ENCODE data around the gene SPECC1.
"Not testable (repeated sequence)": the region's sequence is repeated elsewhere in the genome, so short reads cannot be mapped to it uniquely, and the experiment has no call there.

SPECC1 gene

DNA sequence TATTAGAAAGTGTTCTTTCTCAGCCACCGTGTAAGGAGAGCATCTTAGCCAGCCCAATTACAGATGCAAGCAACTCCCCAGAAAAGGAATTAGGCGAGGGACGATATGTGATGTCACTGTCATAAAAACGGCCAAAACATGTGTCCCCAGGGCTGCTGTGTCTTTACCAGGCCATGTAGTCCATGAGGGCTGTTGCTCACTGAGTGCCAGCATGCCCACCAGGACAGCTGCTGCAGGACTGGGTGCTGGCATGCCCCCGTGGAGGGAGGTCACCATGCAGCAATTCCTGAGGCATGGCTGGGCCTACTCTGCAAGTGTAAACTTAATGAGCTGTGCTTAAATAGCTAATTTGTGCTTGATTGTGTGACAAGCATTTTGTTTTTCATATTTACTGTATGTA lies 301.3 kb downstream of the SPECC1 start:
- Histone ChIP-seq H3K9me3 (ENCODE audit: control insufficient read depth in 2 of 2, low read length in 2 of 2) (peaks cover 0 to 4% of the 10 kb centered on the region in 2 donors), H3K4me1 (ENCODE audit: control insufficient read depth in 2 of 2, insufficient read depth in 2 of 2, low read length in 2 of 2) (no peaks in the 10 kb centered on the region), H3K9ac (ENCODE audit: low read depth in 1 of 2, low read length in 2 of 2) (no peak overlapping the region), H3K4me3 (ENCODE audit: low read length in 2 of 2) (no peak overlapping the region), H3K27ac (ENCODE audit: low read depth in 2 of 2, low read length in 2 of 2) (no peak overlapping the region), H3K36me3 (ENCODE audit: control insufficient read depth in 2 of 2, insufficient read depth in 2 of 2, low read length in 2 of 2) (peaks cover 12 to 21% of the 10 kb centered on the region in 2 donors), H3K27me3 (ENCODE audit: control insufficient read depth in 2 of 2, insufficient read depth in 2 of 2, low read length in 2 of 2) (no peaks in the 10 kb centered on the region)

DNA sequence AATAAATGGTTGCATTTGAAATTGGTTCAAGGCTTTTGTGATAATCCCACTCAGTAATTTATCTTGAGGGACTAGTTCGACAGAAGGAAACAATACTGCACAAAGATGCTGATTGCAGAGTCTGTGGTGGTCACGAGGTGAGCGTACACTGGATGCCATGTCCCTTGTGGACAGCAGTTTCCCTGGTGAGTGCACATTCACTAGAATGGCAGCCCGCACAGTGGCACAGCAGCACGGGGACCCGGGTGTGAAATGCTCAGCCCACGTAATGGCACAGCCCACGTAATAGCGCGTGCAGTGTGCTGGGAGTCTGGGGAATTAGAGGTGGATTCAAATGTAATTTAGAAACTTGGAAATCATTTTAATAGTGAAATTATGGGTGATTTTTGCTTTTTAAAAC lies 304.1 kb downstream of the SPECC1 start:
- Histone ChIP-seq H3K9me3 (ENCODE audit: control insufficient read depth in 2 of 2, low read length in 2 of 2) (no peaks in the 10 kb centered on the region), H3K4me1 (ENCODE audit: control insufficient read depth in 2 of 2, insufficient read depth in 2 of 2, low read length in 2 of 2) (no peaks in the 10 kb centered on the region), H3K36me3 (ENCODE audit: control insufficient read depth in 2 of 2, insufficient read depth in 2 of 2, low read length in 2 of 2) (peaks cover 5 to 11% of the 10 kb centered on the region in 2 donors), H3K27ac (ENCODE audit: low read depth in 2 of 2, low read length in 2 of 2) (no peak overlapping the region), H3K4me3 (ENCODE audit: low read length in 2 of 2) (no peak overlapping the region), H3K9ac (ENCODE audit: low read depth in 1 of 2, low read length in 2 of 2) (no peak overlapping the region), H3K27me3 (ENCODE audit: control insufficient read depth in 2 of 2, insufficient read depth in 2 of 2, low read length in 2 of 2) (no peaks in the 10 kb centered on the region)

DNA sequence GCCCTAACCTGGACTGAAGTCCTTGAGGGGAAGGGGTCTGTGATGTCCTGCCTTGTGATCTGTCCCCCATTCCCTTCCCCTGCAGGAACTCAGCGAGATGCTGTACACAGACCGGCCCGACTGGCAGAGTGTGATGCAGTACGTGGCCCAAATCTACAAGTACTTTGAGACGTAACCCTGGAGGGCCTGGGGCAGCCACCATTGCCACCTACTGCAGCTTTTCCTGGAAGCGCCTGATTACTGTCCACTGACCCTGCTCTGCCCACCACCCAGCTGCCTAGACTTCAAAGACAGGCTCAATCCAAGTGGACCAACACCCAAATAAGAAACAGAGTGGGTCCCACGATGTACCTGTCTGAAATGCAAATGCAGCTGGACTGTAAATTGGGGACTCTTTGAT lies 304.7 kb downstream of the SPECC1 start:
- Histone ChIP-seq H3K4me1 (ENCODE audit: control insufficient read depth in 2 of 2, insufficient read depth in 2 of 2, low read length in 2 of 2) (no peaks in the 10 kb centered on the region), H3K4me3 (ENCODE audit: low read length in 2 of 2) (no peak overlapping the region)

DNA sequence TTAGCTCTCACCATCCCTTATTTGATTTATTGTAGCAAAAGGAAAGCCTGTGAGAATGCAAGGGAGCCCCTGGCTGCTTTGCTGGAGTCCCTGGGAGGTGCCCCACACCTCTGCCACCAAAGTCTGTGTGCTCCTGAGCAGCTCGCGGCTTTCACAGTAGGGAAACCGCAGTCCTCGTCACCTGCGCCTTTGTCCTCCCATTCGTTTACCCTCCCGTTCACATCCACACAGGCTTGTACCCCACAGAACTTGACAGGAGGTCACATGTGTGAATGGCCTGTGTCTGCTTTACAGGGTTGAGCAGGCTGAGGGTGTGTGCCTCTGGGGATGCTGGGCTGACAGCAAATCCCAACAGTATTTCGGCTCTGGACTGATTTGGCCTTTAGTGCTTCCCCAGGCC lies 305.7 kb downstream of the SPECC1 start:
- Histone ChIP-seq H3K27me3 (ENCODE audit: control insufficient read depth in 2 of 2, insufficient read depth in 2 of 2, low read length in 2 of 2) (no peaks in the 10 kb centered on the region), H3K4me3 (ENCODE audit: low read length in 2 of 2) (no peak overlapping the region), H3K27ac (ENCODE audit: low read depth in 2 of 2, low read length in 2 of 2) (no peak overlapping the region), H3K9me3 (ENCODE audit: control insufficient read depth in 2 of 2, low read length in 2 of 2) (no peaks in the 10 kb centered on the region), H3K9ac (ENCODE audit: low read depth in 1 of 2, low read length in 2 of 2) (no peak overlapping the region), H3K36me3 (ENCODE audit: control insufficient read depth in 2 of 2, insufficient read depth in 2 of 2, low read length in 2 of 2) (peaks cover 5 to 9% of the 10 kb centered on the region in 2 donors), H3K4me1 (ENCODE audit: control insufficient read depth in 2 of 2, insufficient read depth in 2 of 2, low read length in 2 of 2) (no peaks in the 10 kb centered on the region)

More for the DNA sequence above, 304.7 kb downstream of the SPECC1 start:
- Histone ChIP-seq H3K36me3 (ENCODE audit: control insufficient read depth in 2 of 2, insufficient read depth in 2 of 2, low read length in 2 of 2) (peaks cover 5 to 11% of the 10 kb centered on the region in 2 donors), H3K27me3 (ENCODE audit: control insufficient read depth in 2 of 2, insufficient read depth in 2 of 2, low read length in 2 of 2) (no peaks in the 10 kb centered on the region), H3K9ac (ENCODE audit: low read depth in 1 of 2, low read length in 2 of 2) (no peak overlapping the region), H3K9me3 (ENCODE audit: control insufficient read depth in 2 of 2, low read length in 2 of 2) (no peaks in the 10 kb centered on the region), H3K27ac (ENCODE audit: low read depth in 2 of 2, low read length in 2 of 2) (no peak overlapping the region)

DNA sequence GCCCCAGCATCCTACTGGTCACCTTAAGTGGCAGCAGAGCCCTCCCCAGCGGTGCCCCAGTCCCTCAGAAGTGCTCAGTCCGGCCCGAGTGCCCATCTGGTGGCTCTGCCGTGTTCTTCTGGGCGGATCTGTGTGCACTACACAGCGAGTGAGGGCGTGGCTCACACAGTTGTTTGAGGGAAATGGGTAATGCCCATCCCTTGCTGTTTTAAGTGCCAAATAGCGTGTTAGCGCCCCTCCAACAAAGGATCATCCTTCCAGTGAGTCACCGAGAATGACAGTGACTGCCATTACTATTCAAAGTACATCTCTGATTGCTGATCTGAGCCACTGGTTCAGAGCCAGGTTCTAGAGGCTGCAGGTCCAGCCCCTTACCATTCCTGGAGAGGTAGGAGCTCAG lies 306.2 kb downstream of the SPECC1 start:
- Histone ChIP-seq H3K36me3 (ENCODE audit: control insufficient read depth in 2 of 2, insufficient read depth in 2 of 2, low read length in 2 of 2) (peaks cover 5 to 8% of the 10 kb centered on the region in 2 donors), H3K27ac (ENCODE audit: low read depth in 2 of 2, low read length in 2 of 2) (no peak overlapping the region), H3K27me3 (ENCODE audit: control insufficient read depth in 2 of 2, insufficient read depth in 2 of 2, low read length in 2 of 2) (no peaks in the 10 kb centered on the region), H3K9ac (ENCODE audit: low read depth in 1 of 2, low read length in 2 of 2) (no peak overlapping the region), H3K9me3 (ENCODE audit: control insufficient read depth in 2 of 2, low read length in 2 of 2) (no peaks in the 10 kb centered on the region), H3K4me1 (ENCODE audit: control insufficient read depth in 2 of 2, insufficient read depth in 2 of 2, low read length in 2 of 2) (no peaks in the 10 kb centered on the region), H3K4me3 (ENCODE audit: low read length in 2 of 2) (no peak overlapping the region)

DNA sequence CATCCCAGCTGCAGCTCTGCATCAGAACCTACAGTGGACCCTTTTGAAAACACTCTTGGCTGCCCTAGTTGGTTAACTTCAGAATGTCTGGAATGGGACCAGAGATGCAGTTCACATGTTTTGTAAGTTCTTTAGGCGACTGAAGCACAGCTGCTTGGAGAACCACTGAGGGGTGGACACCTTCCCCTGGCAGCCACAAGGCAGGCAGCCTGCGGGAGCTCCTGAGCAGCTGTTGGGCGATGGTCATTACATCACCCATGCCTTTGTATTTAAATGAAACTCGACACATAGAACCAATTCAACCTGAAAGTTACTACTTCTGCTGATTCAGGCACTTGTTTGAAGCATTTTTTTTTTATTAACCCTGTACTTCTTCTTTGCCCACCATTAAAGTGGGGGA lies 306.7 kb downstream of the SPECC1 start:
- Histone ChIP-seq H3K4me3 (ENCODE audit: low read length in 2 of 2) (no peak overlapping the region), H3K9me3 (ENCODE audit: control insufficient read depth in 2 of 2, low read length in 2 of 2) (no peaks in the 10 kb centered on the region), H3K4me1 (ENCODE audit: control insufficient read depth in 2 of 2, insufficient read depth in 2 of 2, low read length in 2 of 2) (no peaks in the 10 kb centered on the region), H3K27me3 (ENCODE audit: control insufficient read depth in 2 of 2, insufficient read depth in 2 of 2, low read length in 2 of 2) (no peaks in the 10 kb centered on the region), H3K36me3 (ENCODE audit: control insufficient read depth in 2 of 2, insufficient read depth in 2 of 2, low read length in 2 of 2) (peaks cover 5 to 7% of the 10 kb centered on the region in 2 donors), H3K9ac (ENCODE audit: low read depth in 1 of 2, low read length in 2 of 2) (no peak overlapping the region), H3K27ac (ENCODE audit: low read depth in 2 of 2, low read length in 2 of 2) (no peak overlapping the region)

- H3K4me3 ChIP-seq (ENCODE audit: low read length in 2 of 2): peak overlapping the region in 1 of 2 donors; percentile 16
- H3K27me3 ChIP-seq (ENCODE audit: control insufficient read depth in 2 of 2, insufficient read depth in 2 of 2, low read length in 2 of 2); H3K27ac ChIP-seq (ENCODE audit: low read depth in 2 of 2, low read length in 2 of 2); H3K9me3 ChIP-seq (ENCODE audit: control insufficient read depth in 2 of 2, low read length in 2 of 2); H3K9ac ChIP-seq (ENCODE audit: low read depth in 1 of 2, low read length in 2 of 2); H3K36me3 ChIP-seq (ENCODE audit: control insufficient read depth in 2 of 2, insufficient read depth in 2 of 2, low read length in 2 of 2); H3K4me1 ChIP-seq (ENCODE audit: control insufficient read depth in 2 of 2, insufficient read depth in 2 of 2, low read length in 2 of 2): not testable (repeated sequence)
These were observed 311.5 kb downstream of the SPECC1 start for GRCh38 chr17:20320535-20321229.

DNA sequence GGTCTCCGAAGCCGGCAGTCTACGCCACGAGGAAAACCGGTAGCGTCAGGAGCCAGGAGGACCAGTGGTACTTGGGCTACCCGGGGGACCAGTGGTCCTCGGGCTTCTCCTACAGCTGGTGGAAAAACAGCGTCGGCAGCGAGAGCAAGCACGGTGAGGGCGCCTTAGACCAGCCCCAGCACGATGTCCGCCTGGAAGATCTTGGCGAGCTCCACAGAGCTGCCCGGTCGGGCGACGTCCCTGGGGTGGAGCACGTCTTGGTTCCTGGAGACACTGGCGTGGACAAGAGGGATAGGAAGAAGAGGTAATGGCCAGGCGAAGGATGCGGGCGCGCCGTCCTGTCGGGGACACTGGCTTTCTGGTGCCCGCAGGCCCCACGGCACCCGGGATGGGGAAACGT lies 312.2 kb downstream of the SPECC1 start:
- not testable (repeated sequence) for H3K36me3 ChIP-seq (ENCODE audit: control insufficient read depth in 2 of 2, insufficient read depth in 2 of 2, low read length in 2 of 2); H3K9ac ChIP-seq (ENCODE audit: low read depth in 1 of 2, low read length in 2 of 2); H3K4me1 ChIP-seq (ENCODE audit: control insufficient read depth in 2 of 2, insufficient read depth in 2 of 2, low read length in 2 of 2); H3K27ac ChIP-seq (ENCODE audit: low read depth in 2 of 2, low read length in 2 of 2); H3K4me3 ChIP-seq (ENCODE audit: low read length in 2 of 2); H3K27me3 ChIP-seq (ENCODE audit: control insufficient read depth in 2 of 2, insufficient read depth in 2 of 2, low read length in 2 of 2); H3K9me3 ChIP-seq (ENCODE audit: control insufficient read depth in 2 of 2, low read length in 2 of 2)

- H3K4me3 ChIP-seq (ENCODE audit: low read length in 2 of 2); H3K27me3 ChIP-seq (ENCODE audit: control insufficient read depth in 2 of 2, insufficient read depth in 2 of 2, low read length in 2 of 2); H3K9me3 ChIP-seq (ENCODE audit: control insufficient read depth in 2 of 2, low read length in 2 of 2); H3K36me3 ChIP-seq (ENCODE audit: control insufficient read depth in 2 of 2, insufficient read depth in 2 of 2, low read length in 2 of 2); H3K9ac ChIP-seq (ENCODE audit: low read depth in 1 of 2, low read length in 2 of 2); H3K27ac ChIP-seq (ENCODE audit: low read depth in 2 of 2, low read length in 2 of 2); H3K4me1 ChIP-seq (ENCODE audit: control insufficient read depth in 2 of 2, insufficient read depth in 2 of 2, low read length in 2 of 2): not testable (repeated sequence)
These were observed 318.6 kb downstream of the SPECC1 start for GRCh38 chr17:20327739-20328138.

DNA sequence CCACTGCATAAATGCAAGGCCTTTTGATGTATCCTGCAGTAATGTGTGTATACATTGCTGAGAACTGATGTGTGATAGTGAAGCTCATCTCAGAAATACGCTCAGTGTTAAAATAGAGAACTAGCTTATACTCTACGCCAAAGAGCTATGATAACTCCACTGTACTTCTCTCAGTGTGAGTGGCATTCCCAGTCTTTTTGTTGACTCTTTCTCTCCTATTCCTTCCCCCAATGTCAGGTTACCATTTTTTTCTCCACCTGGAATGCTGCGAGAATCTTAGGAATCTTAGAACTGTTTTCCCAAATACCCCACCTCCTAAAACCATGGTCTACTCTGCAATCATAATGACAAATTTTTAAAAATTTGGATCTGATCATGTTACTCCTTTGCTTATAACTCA lies 342.2 kb downstream of the SPECC1 start:
- not testable (repeated sequence) for H3K4me3 ChIP-seq (ENCODE audit: low read length in 2 of 2); H3K9ac ChIP-seq (ENCODE audit: low read depth in 1 of 2, low read length in 2 of 2); H3K9me3 ChIP-seq (ENCODE audit: control insufficient read depth in 2 of 2, low read length in 2 of 2); H3K27ac ChIP-seq (ENCODE audit: low read depth in 2 of 2, low read length in 2 of 2); H3K36me3 ChIP-seq (ENCODE audit: control insufficient read depth in 2 of 2, insufficient read depth in 2 of 2, low read length in 2 of 2); H3K27me3 ChIP-seq (ENCODE audit: control insufficient read depth in 2 of 2, insufficient read depth in 2 of 2, low read length in 2 of 2); H3K4me1 ChIP-seq (ENCODE audit: control insufficient read depth in 2 of 2, insufficient read depth in 2 of 2, low read length in 2 of 2)

DNA sequence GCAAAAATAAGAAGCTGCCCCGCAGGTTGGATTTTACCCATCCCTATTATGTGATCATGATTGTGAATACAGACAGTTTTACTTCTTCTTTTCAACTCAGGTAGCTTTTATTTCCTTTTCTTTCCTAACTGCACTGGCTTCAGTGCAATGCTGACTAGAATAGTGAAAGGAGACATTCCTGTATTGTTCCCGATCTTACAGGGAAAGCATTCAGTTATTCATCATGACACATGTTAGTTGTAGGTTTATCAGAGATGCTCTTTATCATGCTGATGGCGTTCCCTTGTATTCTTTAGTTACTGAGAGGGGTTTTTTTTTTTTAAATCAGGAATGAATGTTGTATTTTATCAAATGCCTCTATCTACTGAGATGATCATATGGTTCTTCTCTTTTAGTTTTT lies 343.4 kb downstream of the SPECC1 start:
- not testable (repeated sequence) for H3K27ac ChIP-seq (ENCODE audit: low read depth in 2 of 2, low read length in 2 of 2); H3K27me3 ChIP-seq (ENCODE audit: control insufficient read depth in 2 of 2, insufficient read depth in 2 of 2, low read length in 2 of 2); H3K9me3 ChIP-seq (ENCODE audit: control insufficient read depth in 2 of 2, low read length in 2 of 2); H3K9ac ChIP-seq (ENCODE audit: low read depth in 1 of 2, low read length in 2 of 2); H3K4me1 ChIP-seq (ENCODE audit: control insufficient read depth in 2 of 2, insufficient read depth in 2 of 2, low read length in 2 of 2); H3K36me3 ChIP-seq (ENCODE audit: control insufficient read depth in 2 of 2, insufficient read depth in 2 of 2, low read length in 2 of 2); H3K4me3 ChIP-seq (ENCODE audit: low read length in 2 of 2)

Data from mucosa of rectum (tissue), 2 donors.